ENCODE results near the gene MTHFR.

Gene MTHFR

DNA sequence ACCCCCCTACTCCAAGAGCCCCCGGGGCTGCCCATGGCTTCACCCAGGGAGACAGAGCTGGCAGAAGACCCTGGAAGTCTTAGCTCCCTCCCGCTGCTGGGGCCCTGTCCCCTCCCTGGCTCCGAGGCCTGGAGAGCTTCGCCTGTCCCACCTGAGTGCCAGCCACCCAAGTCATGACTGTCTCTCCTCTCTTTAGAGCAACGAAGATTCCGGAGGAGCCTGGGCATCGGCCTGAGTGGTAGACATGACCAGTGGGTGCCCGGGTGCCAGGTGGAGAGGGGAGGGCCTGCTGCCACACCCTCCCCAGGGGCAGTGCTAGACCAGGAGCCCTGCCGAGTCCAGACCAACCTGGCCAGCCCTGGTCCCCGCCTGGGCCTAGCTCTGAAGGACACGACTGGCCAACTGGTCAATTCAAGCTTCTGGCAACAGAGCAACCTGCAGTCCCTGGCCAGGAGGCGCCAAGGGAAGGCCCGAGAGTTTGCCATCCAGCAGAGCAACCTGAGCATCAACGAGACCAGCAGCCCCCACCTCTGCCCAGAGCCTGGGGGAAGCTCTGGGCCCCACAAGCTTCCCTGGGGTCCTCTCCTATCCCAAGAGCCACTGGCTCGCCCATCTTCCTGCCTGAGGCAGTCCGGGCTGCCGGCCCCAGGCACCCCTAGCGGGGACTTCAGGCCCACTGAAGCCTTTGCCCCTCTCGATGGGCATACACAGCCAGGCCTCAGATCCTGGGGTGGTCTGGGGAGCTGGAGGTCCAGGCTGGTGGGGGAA is 39.9 kb downstream of the MTHFR start:
- H3K4me3 ChIP-seq (ENCODE audit: low read length), result no peak overlapping the region
- TF ChIP-seq, protein P1, sequence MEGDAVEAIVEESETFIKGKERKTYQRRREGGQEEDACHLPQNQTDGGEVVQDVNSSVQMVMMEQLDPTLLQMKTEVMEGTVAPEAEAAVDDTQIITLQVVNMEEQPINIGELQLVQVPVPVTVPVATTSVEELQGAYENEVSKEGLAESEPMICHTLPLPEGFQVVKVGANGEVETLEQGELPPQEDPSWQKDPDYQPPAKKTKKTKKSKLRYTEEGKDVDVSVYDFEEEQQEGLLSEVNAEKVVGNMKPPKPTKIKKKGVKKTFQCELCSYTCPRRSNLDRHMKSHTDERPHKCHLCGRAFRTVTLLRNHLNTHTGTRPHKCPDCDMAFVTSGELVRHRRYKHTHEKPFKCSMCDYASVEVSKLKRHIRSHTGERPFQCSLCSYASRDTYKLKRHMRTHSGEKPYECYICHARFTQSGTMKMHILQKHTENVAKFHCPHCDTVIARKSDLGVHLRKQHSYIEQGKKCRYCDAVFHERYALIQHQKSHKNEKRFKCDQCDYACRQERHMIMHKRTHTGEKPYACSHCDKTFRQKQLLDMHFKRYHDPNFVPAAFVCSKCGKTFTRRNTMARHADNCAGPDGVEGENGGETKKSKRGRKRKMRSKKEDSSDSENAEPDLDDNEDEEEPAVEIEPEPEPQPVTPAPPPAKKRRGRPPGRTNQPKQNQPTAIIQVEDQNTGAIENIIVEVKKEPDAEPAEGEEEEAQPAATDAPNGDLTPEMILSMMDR (conservative IDR thresholded peaks at IDR 0.05; ENCODE audit: low read length), result no peak
- DNase-seq (ENCODE audit: low read depth), result no peak

DNA sequence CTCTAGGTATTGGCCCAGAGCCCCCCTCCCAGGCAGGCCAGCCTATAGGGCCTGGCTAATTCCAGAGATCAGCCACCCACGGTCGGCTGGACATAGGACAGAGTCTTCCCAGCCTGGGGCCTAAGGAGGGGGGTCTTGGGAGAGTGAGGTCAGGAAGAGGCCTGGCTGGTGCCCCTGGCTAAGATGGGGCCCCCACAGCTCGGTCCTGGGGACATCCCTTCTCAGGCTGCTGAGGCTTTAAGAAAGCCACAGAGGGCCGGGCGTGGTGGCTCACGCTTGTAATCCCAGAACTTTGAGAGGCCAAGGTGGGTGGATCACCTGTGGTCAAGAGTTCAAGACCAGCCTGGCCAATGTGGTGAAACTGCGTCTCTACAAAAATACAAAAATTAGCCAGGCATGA is 41.2 kb downstream of the MTHFR start:
- no peak overlapping the region for H3K4me3 ChIP-seq (ENCODE audit: low read length)
- TF ChIP-seq, protein P1 (conservative IDR thresholded peaks at IDR 0.05; ENCODE audit: low read length), result no peak
- no peak for DNase-seq (ENCODE audit: low read depth)

DNA sequence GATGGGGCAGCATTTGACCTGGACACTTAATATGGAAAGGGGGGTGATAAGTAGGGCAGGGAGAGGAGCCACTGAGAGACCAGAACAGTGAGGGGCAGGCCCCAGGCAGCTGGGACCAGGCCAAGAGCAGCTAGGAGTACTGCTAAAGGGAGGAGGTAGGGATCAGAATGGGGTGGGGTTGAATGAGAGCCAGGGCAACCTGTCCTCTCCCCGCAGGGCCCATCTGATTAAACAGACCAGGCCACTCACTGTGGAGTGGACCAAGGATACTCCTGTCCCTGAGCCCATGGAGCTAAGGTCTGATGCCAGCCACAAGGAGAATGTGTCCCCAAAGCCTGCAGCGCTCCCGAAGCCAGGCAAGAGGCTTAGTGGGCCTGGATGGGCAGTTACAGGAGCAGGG is 41.6 kb downstream of the MTHFR start:
- DNase-seq (ENCODE audit: low read depth), result no peak
- TF ChIP-seq, protein P1 (conservative IDR thresholded peaks at IDR 0.05; ENCODE audit: low read length), result no peak
- H3K4me3 ChIP-seq (ENCODE audit: low read length), result no peak overlapping the region

DNA sequence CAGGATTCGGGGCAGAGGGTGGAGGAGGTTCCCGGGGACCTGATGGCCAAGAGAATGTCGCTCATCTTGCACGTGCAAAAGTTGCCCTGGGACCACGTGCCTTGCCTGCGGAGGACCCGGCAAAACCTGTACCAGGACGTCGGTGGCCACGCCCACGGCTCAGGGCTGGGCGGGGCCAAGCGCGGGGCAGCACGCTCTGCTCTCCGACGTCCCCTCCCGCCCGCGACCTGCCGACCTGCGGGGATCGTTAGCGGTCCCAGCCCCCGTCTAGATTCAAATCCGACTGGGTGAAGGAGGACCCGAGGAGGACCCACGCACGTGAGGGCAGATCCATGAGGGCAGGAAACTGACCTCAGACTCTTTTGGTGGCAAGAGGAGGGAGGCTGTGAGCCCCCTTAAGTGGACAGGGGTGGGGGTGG is 43.8 kb downstream of the MTHFR start, which contains the start of gene C1orf167:
Gene C1orf167, plus strand, starts transcription at position 206 of the 419 bp plus-strand sequence. CDS start 2,208 bp downstream, outside the sequence.
- H3K4me3 ChIP-seq (ENCODE audit: low read length), result no peak within 1 kb of the TSS
- TF ChIP-seq, protein P1 (conservative IDR thresholded peaks at IDR 0.05; ENCODE audit: low read length), result no peak
- DNase-seq (ENCODE audit: low read depth), result no peak

DNA sequence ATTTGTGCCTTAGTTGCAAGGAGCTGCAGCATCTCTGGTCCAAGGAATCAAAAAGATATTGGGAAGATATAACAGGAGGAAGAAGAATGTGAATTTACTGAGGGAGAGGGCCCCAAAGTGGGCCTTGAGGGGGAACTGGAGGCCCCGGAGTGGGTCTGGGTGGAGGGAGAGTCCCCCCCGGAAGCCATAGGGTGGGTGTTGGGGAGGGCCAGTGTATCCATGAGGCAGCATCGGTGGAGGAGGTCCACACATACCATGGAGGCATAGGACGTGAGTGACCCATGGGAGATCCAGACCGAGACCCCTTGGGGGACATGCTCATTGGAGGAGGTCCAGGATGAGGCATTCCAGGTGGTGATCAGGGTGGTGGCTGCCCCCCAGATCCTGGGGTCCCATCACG is 44.5 kb downstream of the MTHFR start:
- no peak overlapping the region for H3K4me3 ChIP-seq (ENCODE audit: low read length)
- TF ChIP-seq, protein P1 (conservative IDR thresholded peaks at IDR 0.05; ENCODE audit: low read length), result no peak
- DNase-seq (ENCODE audit: low read depth), result no peak

DNA sequence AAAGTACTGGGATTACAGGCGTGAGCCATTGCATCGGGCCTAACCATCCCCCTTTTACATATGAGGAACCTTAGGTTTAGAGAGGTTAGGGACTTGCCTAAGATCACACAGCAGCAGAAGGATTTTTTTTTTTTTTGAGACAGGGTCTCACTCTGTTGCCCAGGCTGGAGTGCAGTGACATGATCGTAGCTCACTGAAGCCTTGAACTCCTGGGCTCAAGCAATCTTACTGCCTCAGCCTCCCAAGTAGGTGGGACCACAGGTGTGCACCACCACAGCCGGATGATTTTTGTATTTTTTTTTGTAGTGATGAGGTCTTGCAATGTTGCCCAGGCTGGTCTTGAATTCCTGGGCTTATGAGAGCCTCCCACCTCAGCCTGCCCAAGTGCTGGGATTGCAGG is 46.0 kb downstream of the MTHFR start:
- TF ChIP-seq, protein P1 (conservative IDR thresholded peaks at IDR 0.05; ENCODE audit: low read length), result no peak

DNA sequence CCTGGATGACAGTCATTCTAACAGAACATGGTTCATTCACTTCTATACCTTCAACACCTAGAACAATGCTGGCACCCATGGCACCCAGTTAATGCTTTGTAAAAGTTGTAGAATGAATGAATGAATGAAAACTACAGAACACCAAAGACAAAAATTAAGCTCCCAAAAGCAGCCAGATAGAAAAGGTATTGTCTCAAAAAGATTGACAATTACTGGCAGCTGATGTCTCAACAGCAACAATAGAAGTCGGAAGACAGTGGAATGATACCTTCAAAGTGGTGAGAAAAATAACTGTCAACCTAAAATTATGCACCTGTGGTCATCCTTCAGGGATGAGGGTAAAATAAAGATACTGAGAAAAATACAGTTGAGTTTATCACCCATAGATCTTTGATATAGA is 48.7 kb downstream of the MTHFR start:
- TF ChIP-seq, protein P1 (conservative IDR thresholded peaks at IDR 0.05; ENCODE audit: low read length), result no peak
- DNase-seq (ENCODE audit: low read depth), result no peak
- H3K4me3 ChIP-seq (ENCODE audit: low read length), result no peak overlapping the region

More for the DNA sequence above, 46.0 kb downstream of the MTHFR start:
- DNase-seq (ENCODE audit: low read depth), result no peak
- no peak overlapping the region for H3K4me3 ChIP-seq (ENCODE audit: low read length)
